Measurements from ENCODE around the gene AFF3. TPM values are rescaled to one million over a fixed set of nuclear protein-coding genes. Genes with fewer than 3 reads are reported as not detected.

The AFF3 gene
- total RNA-seq, 1 donor from 2014 or later: not detected

DNA sequence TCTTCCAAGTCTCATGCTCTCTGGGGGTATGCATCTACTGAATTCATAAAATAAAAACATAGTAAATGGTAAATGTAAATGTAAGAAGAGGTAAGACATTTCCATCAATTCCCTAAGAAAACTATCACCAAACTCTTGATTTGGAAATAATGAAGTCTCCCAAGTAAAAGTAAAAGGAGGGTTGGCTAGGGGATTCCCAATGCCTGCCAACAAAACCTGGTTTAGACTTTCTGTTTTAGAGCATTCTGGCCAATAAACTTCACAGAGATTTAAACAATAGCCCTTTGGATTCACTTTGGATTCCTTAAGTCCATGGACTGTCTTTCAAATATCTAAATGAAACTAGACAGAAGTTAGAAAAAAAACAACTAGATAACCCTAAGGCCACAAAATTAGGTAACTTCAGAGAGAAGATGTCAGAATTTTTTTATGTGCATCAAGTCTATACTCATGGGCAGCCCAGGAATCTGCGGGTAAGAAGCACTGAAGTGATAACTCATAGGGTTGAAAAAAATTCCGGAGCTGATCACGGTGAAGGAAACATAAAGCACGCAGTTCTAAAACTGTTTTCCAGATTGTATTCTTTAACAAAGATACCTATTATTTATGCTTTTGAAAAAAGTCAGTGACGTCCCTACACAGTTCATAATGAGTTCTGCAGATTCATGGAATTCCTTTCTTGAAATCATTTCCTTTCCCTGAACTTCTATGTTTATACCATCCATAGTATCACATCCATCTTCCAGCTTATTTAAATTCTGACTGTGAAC lies 263.6 kb downstream of the AFF3 start:
- peak; percentile 81 for DNase-seq

GRCh38 chr2:99877963-99878362 lies 264.4 kb downstream of the AFF3 start:
- DNase-seq: no peak

- no peak for DNase-seq
Observed at GRCh38 chr2:99876956-99877355, 265.4 kb downstream of the AFF3 start.

DNA sequence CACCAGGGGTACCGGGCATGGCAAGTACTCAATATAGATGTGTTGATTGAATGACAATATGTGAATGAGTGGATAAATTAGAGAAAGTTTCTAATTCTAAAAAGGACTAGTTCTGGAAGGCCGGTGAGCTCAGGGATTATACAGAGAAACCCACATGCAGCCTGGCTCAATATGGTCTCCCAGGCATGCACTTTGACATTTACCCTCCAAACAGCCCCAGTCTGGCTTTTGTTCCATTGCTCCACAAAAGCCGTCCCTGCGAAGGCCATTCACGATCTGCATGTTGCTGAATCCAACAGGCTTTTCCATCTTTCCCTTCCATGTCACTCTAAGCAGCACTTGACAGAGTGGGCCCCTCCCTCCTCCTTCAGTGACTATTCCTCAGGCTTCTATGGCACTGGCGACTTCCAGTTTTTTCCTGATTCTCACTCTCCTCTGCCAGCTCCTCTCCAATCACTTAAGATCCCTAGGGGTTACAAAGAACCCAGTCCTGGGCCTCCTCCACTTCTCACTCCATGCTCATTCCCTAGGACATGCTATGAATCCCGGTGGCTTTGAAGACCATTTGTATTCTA lies 266.7 kb downstream of the AFF3 start:
- DNase-seq: no peak

DNA sequence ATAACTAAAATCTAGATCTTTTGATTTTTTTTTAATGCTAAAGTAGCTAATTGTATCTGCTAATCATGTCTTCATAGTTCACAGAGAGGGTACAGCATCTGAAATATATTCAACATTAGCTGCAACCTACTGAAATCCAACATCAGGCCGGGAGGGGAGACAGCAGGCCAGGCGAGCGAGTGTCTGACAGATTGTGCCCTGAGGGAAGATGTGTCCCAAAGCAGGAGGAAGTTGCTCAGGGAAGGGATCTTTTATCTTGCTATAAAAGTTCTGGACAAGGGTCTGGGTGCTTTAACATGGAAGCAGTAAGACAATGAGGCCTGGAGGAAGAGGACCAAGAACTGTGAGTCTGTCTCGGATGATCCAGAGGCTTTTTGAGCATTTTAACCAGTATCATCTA lies 274.1 kb downstream of the AFF3 start:
- DNase-seq: no peak

- peak; percentile 75 for DNase-seq
Observed at GRCh38 chr2:99867770-99868169, 274.6 kb downstream of the AFF3 start.

- no peak for DNase-seq
Observed at GRCh38 chr2:99865818-99866676, 276.3 kb downstream of the AFF3 start.

- DNase-seq: no peak
Observed at GRCh38 chr2:99864561-99865553, 277.5 kb downstream of the AFF3 start.

- DNase-seq: no peak
Observed at GRCh38 chr2:99863903-99864270, 278.5 kb downstream of the AFF3 start.

DNA sequence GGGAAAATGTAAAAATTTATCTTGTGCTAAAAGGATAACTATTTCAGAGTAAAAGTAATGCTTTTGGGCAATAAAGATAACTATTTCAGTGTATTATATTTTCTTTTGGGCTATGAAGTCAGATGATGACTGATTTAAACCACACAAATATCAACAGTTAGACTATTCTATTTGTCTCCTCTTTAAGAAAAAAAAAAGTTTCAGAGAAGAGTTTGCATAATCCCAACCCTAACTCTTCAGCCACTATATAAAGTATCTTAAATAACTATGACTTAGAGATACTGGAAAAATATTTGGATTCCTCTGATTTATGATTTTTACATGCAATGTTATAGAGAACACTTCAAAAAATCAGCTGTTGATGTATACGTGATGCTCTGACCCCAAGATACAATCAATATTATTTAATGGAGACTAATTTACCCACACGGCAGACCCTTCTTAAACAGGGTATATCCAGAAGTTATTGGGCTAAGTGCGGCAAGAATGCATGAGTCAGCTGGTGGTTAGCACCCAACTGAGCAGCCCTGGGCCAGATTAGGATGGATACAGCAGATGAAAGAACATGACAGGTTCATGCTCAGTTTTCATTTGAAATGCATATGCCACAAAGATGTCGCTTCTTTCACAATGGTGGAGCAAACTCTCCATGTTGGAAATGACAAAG lies 279.0 kb downstream of the AFF3 start:
- DNase-seq: no peak

- DNase-seq: no peak
Observed at GRCh38 chr2:99862566-99862965, 279.8 kb downstream of the AFF3 start.

DNA sequence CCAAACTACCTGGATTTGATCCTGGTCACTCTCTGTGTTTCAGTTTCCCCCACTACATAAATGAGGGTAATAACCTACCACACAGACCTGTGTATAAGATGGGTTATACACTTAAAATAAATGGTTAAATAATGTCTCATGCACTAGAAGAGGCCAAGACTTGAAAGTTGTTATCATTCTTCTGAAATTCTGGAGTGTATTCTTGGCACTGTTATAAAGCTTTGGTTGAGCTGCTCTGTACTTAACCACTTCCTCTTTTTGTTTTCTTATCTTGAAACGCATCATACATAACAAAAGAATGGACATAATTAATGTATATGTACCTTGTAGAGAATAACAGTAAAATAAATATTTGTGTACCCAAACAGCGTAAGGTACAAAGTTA lies 281.0 kb downstream of the AFF3 start:
- DNase-seq: peak; percentile 32

DNA sequence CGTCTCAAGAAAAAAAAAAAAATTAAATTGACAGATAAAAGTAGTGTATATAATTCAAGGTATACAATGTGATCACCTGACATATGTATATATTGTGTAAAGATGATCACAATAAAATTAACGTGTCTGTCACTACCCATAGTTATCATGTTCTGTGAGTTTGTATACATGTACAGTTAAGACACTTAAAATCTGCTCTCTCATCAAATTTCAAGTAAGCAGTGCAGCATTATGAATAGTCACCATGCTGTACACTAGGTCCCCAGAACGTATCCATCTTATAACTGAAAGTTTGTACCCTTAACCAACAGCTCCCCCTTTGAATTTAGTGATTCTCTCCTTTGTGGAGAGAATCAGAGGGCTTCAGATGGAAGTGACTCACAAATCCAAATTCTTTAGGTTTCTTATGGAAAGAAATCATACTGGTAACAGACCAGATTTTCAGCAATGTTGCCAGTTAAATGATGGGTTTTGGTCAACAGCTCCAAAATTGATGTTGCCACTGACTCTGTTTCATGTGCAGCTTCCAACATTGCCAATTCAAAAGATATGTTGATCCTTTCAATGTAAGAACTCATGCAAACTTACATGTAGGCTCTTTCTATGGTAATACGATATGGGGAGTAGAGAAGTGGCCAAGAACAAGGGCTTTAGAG lies 281.5 kb downstream of the AFF3 start:
- DNase-seq: no peak

- DNase-seq: no peak
Observed at GRCh38 chr2:99858951-99859596, 283.3 kb downstream of the AFF3 start.

- DNase-seq: no peak
Observed at GRCh38 chr2:99857867-99858444, 284.4 kb downstream of the AFF3 start.

DNA sequence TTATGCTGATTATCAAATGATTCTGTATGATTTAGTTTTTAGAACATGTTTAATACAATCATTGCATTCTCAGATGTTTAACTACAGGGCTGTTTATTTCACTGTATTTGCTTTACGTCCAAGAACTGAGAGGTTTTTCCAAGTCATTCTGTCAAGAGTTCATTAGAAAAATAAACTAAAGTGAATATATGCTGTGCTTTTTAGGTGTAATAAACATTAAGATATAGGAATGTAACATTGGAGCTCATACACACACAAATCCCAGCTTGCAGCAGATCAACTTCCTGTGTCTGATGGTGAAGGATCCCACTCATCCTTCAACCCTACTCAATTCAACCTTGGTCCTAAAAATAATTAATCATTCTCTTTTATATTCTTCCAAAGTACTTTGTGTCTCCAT lies 285.0 kb downstream of the AFF3 start:
- no peak for DNase-seq

- DNase-seq: no peak
Observed at GRCh38 chr2:99856119-99856518, 286.3 kb downstream of the AFF3 start.

GRCh38 chr2:99854236-99854852 lies 288.0 kb downstream of the AFF3 start:
- no peak for DNase-seq

DNA sequence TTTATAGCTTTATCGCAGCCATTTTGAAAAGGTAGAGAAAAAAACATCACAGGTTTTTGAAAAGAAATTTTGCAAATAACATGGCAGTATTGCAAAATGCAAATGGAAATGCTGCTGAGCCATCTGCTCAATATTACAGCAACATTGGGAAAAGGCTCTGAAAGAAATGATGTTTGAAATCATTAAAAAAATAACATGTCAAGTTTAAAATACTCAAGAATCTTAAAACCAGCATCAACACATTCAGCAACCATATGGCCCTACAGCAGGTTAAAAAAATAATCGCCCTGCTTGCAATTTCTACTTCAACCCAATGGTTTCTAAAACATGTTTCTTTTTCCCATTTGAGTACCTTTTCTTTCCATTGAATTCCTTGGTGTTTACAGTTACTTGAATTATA lies 289.4 kb downstream of the AFF3 start:
- no peak for DNase-seq

- DNase-seq: no peak
Observed at GRCh38 chr2:99852376-99852934, 289.9 kb downstream of the AFF3 start.
